Osteocyte (in vitro differentiated cells): ENCODE results near the gene NUBP2. TPM values are rescaled to one million over a fixed set of nuclear protein-coding genes. Genes with fewer than 3 reads are reported as not detected.

ENCODE experiments used
- DNase-seq: peaks from one replicate; pipeline ENCODE4 v3.0.0; 2021; ENCODE audit warnings: mixed read lengths; ENCODE audit not compliant: unreplicated experiment; ENCODE audit errors: extremely low spot score
- H3K27ac Mint-ChIP-seq: one replicate; pipeline ENCODE4 v1.8.0; 2021; ENCODE audit warnings: mild to moderate bottlenecking, mixed read lengths; ENCODE audit not compliant: unreplicated experiment
- H3K27me3 Mint-ChIP-seq: one replicate; pipeline ENCODE4 v1.8.0; 2021; ENCODE audit warnings: mixed read lengths; ENCODE audit not compliant: unreplicated experiment
- H3K36me3 Mint-ChIP-seq: one replicate; pipeline ENCODE4 v1.8.0; 2021; ENCODE audit warnings: mixed read lengths; ENCODE audit not compliant: unreplicated experiment
- H3K4me1 Mint-ChIP-seq: one replicate; pipeline ENCODE4 v1.8.0; 2021; ENCODE audit warnings: mixed read lengths; ENCODE audit not compliant: unreplicated experiment
- H3K4me3 Mint-ChIP-seq: one replicate; pipeline ENCODE4 v1.8.0; 2021; ENCODE audit warnings: mild to moderate bottlenecking, moderate library complexity, mixed read lengths; ENCODE audit not compliant: unreplicated experiment
- H3K9me3 Mint-ChIP-seq: one replicate; pipeline ENCODE4 v1.8.0; 2021; ENCODE audit warnings: mixed read lengths; ENCODE audit not compliant: unreplicated experiment
- microRNA-seq: library from miRNA; unstranded; fragments of <30 nt; microRNA quantifications from one replicate; pipeline ENCODE4 v1.1.0, GENCODE V29; 2020; ENCODE audit not compliant: unreplicated experiment
- total RNA-seq: library from RNA; stranded (reverse); gene quantifications from 2 replicates; pipeline ENCODE4 v1.2.1, GENCODE V29; 2021
- TF ChIP-seq, protein P1 (sequence below): fragments of 200-600 bp; sonication (generic); IDR thresholded peaks from 2 replicates; pipeline ENCODE4 v1.5.0; 2021; ENCODE audit warnings: antibody characterized with exemption, mild to moderate bottlenecking, moderate library complexity

The NUBP2 gene
- total RNA-seq, 1 donor from 2014 or later: 56.3 TPM

DNA sequence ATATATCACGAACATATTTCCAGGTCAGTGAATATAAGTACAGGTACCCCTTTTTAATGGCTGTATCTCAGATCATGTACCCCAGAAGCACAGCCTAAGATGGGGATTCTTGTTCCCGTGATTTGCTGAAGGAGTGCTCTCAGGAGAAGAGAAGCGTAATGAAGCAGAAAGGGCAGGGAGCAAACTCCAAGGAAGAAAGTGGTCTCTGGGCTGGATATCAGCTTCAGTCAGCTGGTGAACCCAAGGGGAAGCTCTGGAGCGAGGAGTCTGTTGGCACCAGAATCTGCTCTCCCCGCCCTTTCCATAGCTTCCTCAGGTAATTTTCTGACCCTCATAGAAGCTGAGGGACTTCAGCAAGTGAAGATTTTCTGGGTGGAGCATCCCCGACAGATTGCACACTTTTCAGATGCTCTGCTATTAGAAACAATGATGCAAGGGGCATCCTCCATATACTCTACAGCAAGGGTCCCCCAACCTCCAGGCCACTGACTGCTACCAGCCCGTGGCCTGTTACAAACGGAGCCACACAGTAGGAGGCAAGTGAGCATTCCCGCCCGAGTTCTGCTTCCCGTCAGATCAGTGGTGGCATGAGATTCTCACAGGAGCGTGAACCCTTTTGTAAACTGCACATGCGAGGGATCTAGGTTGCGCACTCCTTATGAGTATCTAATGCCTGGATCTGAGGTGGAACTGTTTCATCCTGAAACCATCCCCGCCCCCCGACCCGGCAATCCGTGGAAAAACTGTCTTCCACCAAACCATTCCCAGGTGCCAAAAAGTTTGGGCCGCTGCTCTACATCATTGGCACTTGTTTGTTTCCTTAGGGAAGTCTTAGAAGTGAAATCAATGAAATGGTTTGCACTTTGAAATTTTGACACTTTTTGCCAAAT lies 48.7 kb downstream of the NUBP2 start:
- Mint-ChIP-seq H3K27ac (no peak overlapping the region), H3K36me3 (peaks cover 11% of the 10 kb centered on the region), H3K4me1 (peaks cover 25% of the 10 kb centered on the region), H3K27me3 (no peaks in the 10 kb centered on the region), H3K4me3 (no peak overlapping the region), H3K9me3 (no peaks in the 10 kb centered on the region)
- TF ChIP-seq, protein P1, sequence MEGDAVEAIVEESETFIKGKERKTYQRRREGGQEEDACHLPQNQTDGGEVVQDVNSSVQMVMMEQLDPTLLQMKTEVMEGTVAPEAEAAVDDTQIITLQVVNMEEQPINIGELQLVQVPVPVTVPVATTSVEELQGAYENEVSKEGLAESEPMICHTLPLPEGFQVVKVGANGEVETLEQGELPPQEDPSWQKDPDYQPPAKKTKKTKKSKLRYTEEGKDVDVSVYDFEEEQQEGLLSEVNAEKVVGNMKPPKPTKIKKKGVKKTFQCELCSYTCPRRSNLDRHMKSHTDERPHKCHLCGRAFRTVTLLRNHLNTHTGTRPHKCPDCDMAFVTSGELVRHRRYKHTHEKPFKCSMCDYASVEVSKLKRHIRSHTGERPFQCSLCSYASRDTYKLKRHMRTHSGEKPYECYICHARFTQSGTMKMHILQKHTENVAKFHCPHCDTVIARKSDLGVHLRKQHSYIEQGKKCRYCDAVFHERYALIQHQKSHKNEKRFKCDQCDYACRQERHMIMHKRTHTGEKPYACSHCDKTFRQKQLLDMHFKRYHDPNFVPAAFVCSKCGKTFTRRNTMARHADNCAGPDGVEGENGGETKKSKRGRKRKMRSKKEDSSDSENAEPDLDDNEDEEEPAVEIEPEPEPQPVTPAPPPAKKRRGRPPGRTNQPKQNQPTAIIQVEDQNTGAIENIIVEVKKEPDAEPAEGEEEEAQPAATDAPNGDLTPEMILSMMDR: no peak
- DNase-seq: no peak

DNA sequence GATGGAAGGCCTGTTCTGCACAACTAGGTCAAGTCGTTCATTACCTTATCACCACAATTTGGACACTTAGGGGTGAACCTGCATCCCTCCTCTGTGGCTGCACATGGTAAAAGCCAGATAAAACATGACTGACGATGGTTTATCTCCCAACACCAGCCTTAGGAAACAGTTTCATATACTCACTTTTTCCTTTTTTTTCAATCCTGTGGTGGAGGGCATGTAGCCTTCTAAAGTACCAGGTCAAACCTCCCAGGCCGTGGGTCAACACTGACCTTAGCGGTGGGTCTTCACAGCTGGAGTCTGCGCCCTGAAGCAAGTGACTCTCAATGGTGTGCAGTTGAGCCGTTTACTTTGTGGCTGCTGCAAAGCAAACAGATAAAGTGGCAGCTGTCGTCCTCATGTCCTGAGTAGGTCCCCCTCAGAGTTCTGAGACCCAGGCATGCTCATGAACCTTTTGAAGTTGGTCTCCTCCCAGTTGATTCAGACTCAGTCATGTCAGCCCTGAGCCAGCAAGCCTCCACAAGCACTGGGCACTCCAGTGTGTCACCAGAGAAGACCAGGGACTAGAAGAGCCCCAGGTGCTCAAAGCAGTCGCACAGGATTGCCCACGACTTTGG lies 50.2 kb downstream of the NUBP2 start:
- Mint-ChIP-seq H3K27me3 (no peaks in the 10 kb centered on the region), H3K36me3 (peaks cover 11% of the 10 kb centered on the region), H3K9me3 (no peaks in the 10 kb centered on the region), H3K4me3 (no peak overlapping the region), H3K4me1 (peaks cover 18% of the 10 kb centered on the region), H3K27ac (no peak overlapping the region)
- DNase-seq: no peak
- TF ChIP-seq, protein P1: no peak

DNA sequence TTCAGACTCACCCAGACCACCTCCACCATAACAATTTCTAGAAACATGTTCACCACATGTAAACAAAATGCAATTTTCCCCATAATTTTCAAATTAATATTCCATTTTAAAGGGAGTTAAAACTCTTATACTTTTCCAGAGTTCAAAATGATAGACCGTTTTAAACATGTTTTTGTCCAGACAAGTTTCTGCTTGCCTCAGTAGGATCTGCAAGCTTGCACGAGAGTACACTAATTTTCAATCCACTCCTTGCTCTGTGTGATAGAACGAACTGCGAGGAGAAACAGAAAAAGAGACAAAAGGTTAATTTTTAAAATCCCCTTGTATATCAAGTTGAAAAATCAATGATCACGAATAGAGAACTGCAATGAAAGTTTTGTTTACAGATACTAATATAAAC lies 51.3 kb downstream of the NUBP2 start:
- TF ChIP-seq, protein P1: no peak
- no peak overlapping the region for H3K4me3 Mint-ChIP-seq
- peaks cover 10% of the 10 kb centered on the region for H3K36me3 Mint-ChIP-seq
- no peaks in the 10 kb centered on the region for H3K9me3 Mint-ChIP-seq
- no peak overlapping the region for H3K27ac Mint-ChIP-seq
- H3K4me1 Mint-ChIP-seq: peaks cover 8% of the 10 kb centered on the region
- no peak for DNase-seq
- no peaks in the 10 kb centered on the region for H3K27me3 Mint-ChIP-seq

Small RNAs within 50 kb of the gene (microRNA-seq; reads per million reads assigned to microRNA genes)
- gene MIR3177: 3.8 reads per million

Other genes starting within 250 kb of the NUBP2 start
- gene TMEM204, start 249.3 kb upstream of the NUBP2 start, total RNA-seq: 13.5 and 14.5 TPM in 2 replicates
- 36.4 and 38.2 TPM in 2 replicates for gene IFT140, start 170.9 kb upstream of the NUBP2 start, total RNA-seq
- 29.4 and 30.1 TPM in 2 replicates for gene CRAMP1, start 170.6 kb upstream of the NUBP2 start, total RNA-seq
- 53.6 and 55.1 TPM in 2 replicates for gene JPT2, start 104.7 kb upstream of the NUBP2 start, total RNA-seq
- 89.7 and 105 TPM in 2 replicates for gene MAPK8IP3, start 76.8 kb upstream of the NUBP2 start, total RNA-seq
- gene NME3, start 11.4 kb upstream of the NUBP2 start, total RNA-seq: 45.8 and 48.8 TPM in 2 replicates
- 21.5 and 22.4 TPM in 2 replicates for gene EME2, start 10.2 kb upstream of the NUBP2 start, total RNA-seq
- gene MRPS34, start 9.8 kb upstream of the NUBP2 start, total RNA-seq: 70.9 and 73.9 TPM in 2 replicates
- 52.8 and 53.4 TPM in 2 replicates for gene SPSB3, start 389 bp upstream of the NUBP2 start, total RNA-seq
- gene IGFALS, start 10.7 kb downstream of the NUBP2 start, total RNA-seq: 0.34 and 0.43 TPM in 2 replicates
- 55.0 and 57.0 TPM in 2 replicates for gene HAGH, start 43.9 kb downstream of the NUBP2 start, total RNA-seq
- 25.9 and 29.5 TPM in 2 replicates for gene FAHD1, start 44.2 kb downstream of the NUBP2 start, total RNA-seq
- 0.63 and 1.2 TPM in 2 replicates for gene MEIOB, start 89.2 kb downstream of the NUBP2 start, total RNA-seq
- gene HS3ST6, start 135.5 kb downstream of the NUBP2 start, total RNA-seq: not detected in 2 replicates
- gene MSRB1, start 160.2 kb downstream of the NUBP2 start, total RNA-seq: 17.1 and 21.0 TPM in 2 replicates
- 1.2 TPM in 1 of 2 replicates, not detected in the other for gene RPL3L, start 171.7 kb downstream of the NUBP2 start, total RNA-seq
- 126 TPM in 2 replicates for gene NDUFB10, start 176.6 kb downstream of the NUBP2 start, total RNA-seq
- gene RPS2, start 181.9 kb downstream of the NUBP2 start, total RNA-seq: 2,261 and 2,286 TPM in 2 replicates
- 0.46 TPM in 1 of 2 replicates, not detected in the other for gene RNF151, start 183.9 kb downstream of the NUBP2 start, total RNA-seq
- gene TBL3, start 189.1 kb downstream of the NUBP2 start, total RNA-seq: 29.9 and 32.0 TPM in 2 replicates
- 0.54 and 0.91 TPM in 2 replicates for gene NOXO1, start 198.5 kb downstream of the NUBP2 start, total RNA-seq
- 21.2 and 24.7 TPM in 2 replicates for gene GFER, start 201.2 kb downstream of the NUBP2 start, total RNA-seq
- 0.57 and 0.91 TPM in 2 replicates for gene SYNGR3, start 207.0 kb downstream of the NUBP2 start, total RNA-seq
- gene ZNF598, start 226.9 kb downstream of the NUBP2 start, total RNA-seq: 45.4 and 46.9 TPM in 2 replicates
- 4.1 and 4.4 TPM in 2 replicates for gene NPW, start 236.8 kb downstream of the NUBP2 start, total RNA-seq
- gene NHERF2, start 243.9 kb downstream of the NUBP2 start, total RNA-seq: 143 and 146 TPM in 2 replicates